OCI-LY3 (cell line): Measurements from ENCODE around the gene LHFPL2.

ENCODE experiments used
- EZH2phosphoT487 ChIP-seq: fragments of 200-600 bp; shearing (Covaris generic); IDR thresholded peaks from 2 replicates; pipeline ENCODE4 v1.6.1; 2018; ENCODE audit warnings: antibody characterized with exemption, mixed run types, low read depth
- TF ChIP-seq, protein P1 (sequence below): fragments of 200-600, 300-600 bp; sonication (generic); IDR thresholded peaks from 2 replicates; pipeline ENCODE4 v1.5.1; 2014; ENCODE audit warnings: antibody characterized with exemption, low read length, low read depth

DNA sequence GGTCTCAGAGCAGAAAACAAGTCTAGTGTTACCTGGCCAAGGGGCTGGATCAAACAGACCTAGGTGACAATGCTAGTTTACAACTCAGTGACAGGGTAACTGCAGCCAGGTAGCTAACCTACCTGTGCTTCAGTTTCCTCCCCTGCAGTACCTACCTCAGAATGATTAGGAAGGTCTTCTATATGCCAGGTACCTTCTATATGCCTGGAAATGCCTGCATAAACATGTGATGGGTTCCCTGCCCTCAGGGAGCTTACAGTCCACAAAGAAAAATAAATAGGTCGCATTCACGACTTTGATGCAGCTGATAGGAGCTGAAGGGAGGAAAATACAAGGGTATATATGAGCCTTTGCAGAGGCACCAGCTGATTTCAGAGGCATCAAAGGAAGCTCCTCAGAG, 16.1 kb downstream of the LHFPL2 start:
- TF ChIP-seq, protein P1, sequence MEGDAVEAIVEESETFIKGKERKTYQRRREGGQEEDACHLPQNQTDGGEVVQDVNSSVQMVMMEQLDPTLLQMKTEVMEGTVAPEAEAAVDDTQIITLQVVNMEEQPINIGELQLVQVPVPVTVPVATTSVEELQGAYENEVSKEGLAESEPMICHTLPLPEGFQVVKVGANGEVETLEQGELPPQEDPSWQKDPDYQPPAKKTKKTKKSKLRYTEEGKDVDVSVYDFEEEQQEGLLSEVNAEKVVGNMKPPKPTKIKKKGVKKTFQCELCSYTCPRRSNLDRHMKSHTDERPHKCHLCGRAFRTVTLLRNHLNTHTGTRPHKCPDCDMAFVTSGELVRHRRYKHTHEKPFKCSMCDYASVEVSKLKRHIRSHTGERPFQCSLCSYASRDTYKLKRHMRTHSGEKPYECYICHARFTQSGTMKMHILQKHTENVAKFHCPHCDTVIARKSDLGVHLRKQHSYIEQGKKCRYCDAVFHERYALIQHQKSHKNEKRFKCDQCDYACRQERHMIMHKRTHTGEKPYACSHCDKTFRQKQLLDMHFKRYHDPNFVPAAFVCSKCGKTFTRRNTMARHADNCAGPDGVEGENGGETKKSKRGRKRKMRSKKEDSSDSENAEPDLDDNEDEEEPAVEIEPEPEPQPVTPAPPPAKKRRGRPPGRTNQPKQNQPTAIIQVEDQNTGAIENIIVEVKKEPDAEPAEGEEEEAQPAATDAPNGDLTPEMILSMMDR, result no peak
- TF ChIP-seq EZH2phosphoT487, result no peak
